Neuronal stem cell (in vitro differentiated cells): ENCODE results near the gene FAM217A.
"Not testable (repeated sequence)": the region's sequence is repeated elsewhere in the genome, so short reads cannot be mapped to it uniquely, and the experiment has no call there.

ENCODE experiments used
- DNase-seq: peaks from one replicate; pipeline ENCODE4 v3.0.0-alpha.2; 2013; ENCODE audit warnings: low spot score
- H2AFZ ChIP-seq: one replicate; pipeline ENCODE4 v1.6.1; 2013; ENCODE audit warnings: mild to moderate bottlenecking, low read length, inconsistent platforms
- H2AK5ac ChIP-seq: 2 replicates; pipeline ENCODE4 v1.6.1; 2013; ENCODE audit warnings: low read depth, mild to moderate bottlenecking, inconsistent platforms, low read length, moderate library complexity, mixed read lengths
- H2BK120ac ChIP-seq: 2 replicates; pipeline ENCODE4 v1.6.1; 2013; ENCODE audit warnings: low read depth, mild to moderate bottlenecking, inconsistent platforms, low read length, moderate library complexity, mixed read lengths
- H2BK12ac ChIP-seq: one replicate; pipeline ENCODE4 v1.6.1; 2013; ENCODE audit warnings: low read length, inconsistent platforms
- H2BK15ac ChIP-seq: 2 replicates; pipeline ENCODE4 v1.6.1; 2013; ENCODE audit warnings: mild to moderate bottlenecking, low read length, inconsistent platforms, mixed read lengths
- H2BK5ac ChIP-seq: one replicate; pipeline ENCODE4 v1.6.1; 2013; ENCODE audit warnings: inconsistent platforms, mild to moderate bottlenecking, low read length, moderate library complexity
- H3K14ac ChIP-seq: one replicate; pipeline ENCODE4 v1.6.1; 2013; ENCODE audit warnings: low read length, inconsistent platforms
- H3K18ac ChIP-seq: 2 replicates; pipeline ENCODE4 v1.6.1; 2013; ENCODE audit warnings: low read length, inconsistent platforms
- H3K23ac ChIP-seq: 2 replicates; pipeline ENCODE4 v1.6.1; 2013; ENCODE audit warnings: low read depth, mild to moderate bottlenecking, mixed read lengths, low read length, inconsistent platforms; ENCODE audit not compliant: poor library complexity
- H3K27ac ChIP-seq: replicated peaks from 3 replicates; pipeline ENCODE4 v1.5.1; 2013; ENCODE audit warnings: low read length, inconsistent platforms
- H3K27me3 ChIP-seq, 3 experiments: 2 replicates each; pipeline ENCODE4 v1.6.1; 2013; ENCODE audit warnings: low read length in 3 of 3, mild to moderate bottlenecking in 2 of 3, inconsistent platforms in 1 of 3, low read depth in 1 of 3, mixed read lengths in 1 of 3, moderate library complexity in 1 of 3; ENCODE audit not compliant: control insufficient read depth in 3 of 3, insufficient read depth in 3 of 3
- H3K36me3 ChIP-seq, 2 donors: replicated peaks in 1 of 2; 2 replicates each; pipeline ENCODE4 v1.6.1; 2013; ENCODE audit warnings: low read length in 2 of 2; ENCODE audit not compliant: control insufficient read depth in 2 of 2, insufficient read depth in 2 of 2
- H3K4ac ChIP-seq: 2 replicates; pipeline ENCODE4 v1.6.1; 2013; ENCODE audit warnings: inconsistent platforms, mild to moderate bottlenecking, low read length, moderate library complexity
- H3K4me1 ChIP-seq, 2 donors: 1 replicate in 1 of 2; 2 replicates in 1 of 2; pipeline ENCODE4 v1.6.1; 2013; ENCODE audit warnings: low read length in 2 of 2, low read depth in 1 of 2; ENCODE audit not compliant: control insufficient read depth in 2 of 2, insufficient read depth in 1 of 2
- H3K4me2 ChIP-seq: one replicate; pipeline ENCODE4 v1.6.1; 2013; ENCODE audit warnings: mild to moderate bottlenecking, low read length, inconsistent platforms; ENCODE audit not compliant: insufficient read depth, poor library complexity, severe bottlenecking
- H3K4me3 ChIP-seq, 2 donors: 2 replicates each; pipeline ENCODE4 v1.5.1; 2013; ENCODE audit warnings: low read length in 2 of 2, mild to moderate bottlenecking in 2 of 2, inconsistent platforms in 1 of 2, moderate library complexity in 1 of 2
- H3K79me1 ChIP-seq: one replicate; pipeline ENCODE4 v1.6.1; 2013; ENCODE audit warnings: low read depth, mild to moderate bottlenecking, inconsistent platforms, low read length, moderate library complexity
- H3K9ac ChIP-seq: one replicate; pipeline ENCODE4 v1.6.1; 2013; ENCODE audit warnings: mild to moderate bottlenecking, low read depth, low read length, inconsistent platforms; ENCODE audit not compliant: poor library complexity
- H3K9me3 ChIP-seq, 2 donors: replicated peaks in 1 of 2; 2 replicates each; pipeline versions ENCODE3 to v1.6.1; 2013; ENCODE audit warnings: low read length in 2 of 2, mild to moderate bottlenecking in 2 of 2, inconsistent platforms in 1 of 2, low read depth in 1 of 2, mixed read lengths in 1 of 2, moderate library complexity in 1 of 2; ENCODE audit not compliant: control insufficient read depth in 2 of 2, insufficient read depth in 1 of 2
- H4K8ac ChIP-seq: one replicate; pipeline ENCODE4 v1.6.1; 2013; ENCODE audit warnings: low read depth, mild to moderate bottlenecking, inconsistent platforms, low read length, moderate library complexity
- H4K91ac ChIP-seq: one replicate; pipeline ENCODE4 v1.6.1; 2013; ENCODE audit warnings: low read length, low read depth, mild to moderate bottlenecking, inconsistent platforms; ENCODE audit not compliant: poor library complexity
- WGBS, 2 donors: extraction: QIAGEN DNeasy Blood & Tissue Kit; methylation state at CpG; one replicate each; pipeline ENCODE4 v1.1.7; 2013; ENCODE audit warnings: missing lambda C conversion rate in 2 of 2, mixed read lengths in 1 of 2; ENCODE audit not compliant: insufficient read length in 2 of 2, insufficient replicate concordance in 1 of 2; ENCODE audit errors: extremely low coverage in 2 of 2; 5-methylcytosine and 5-hydroxymethylcytosine counted together

FAM217A gene

GRCh38 chr6:4112366-4112765 lies 33.4 kb upstream of the FAM217A start:
- H3K79me1 ChIP-seq = no peaks in the 10 kb centered on the region
- H2BK120ac ChIP-seq = no peak overlapping the region
- H3K23ac ChIP-seq = no peak overlapping the region
- no peak overlapping the region for H2AFZ ChIP-seq
- peaks cover 0 to 10% (median 0%) of the 10 kb centered on the region in 3 experiments for H3K27me3 ChIP-seq
- H4K91ac ChIP-seq = no peak overlapping the region
- DNase-seq = no peak
- H2BK12ac ChIP-seq = no peak overlapping the region
- no peak overlapping the region for H2AK5ac ChIP-seq
- H3K9ac ChIP-seq = no peak overlapping the region
- no peaks in the 10 kb centered on the region for H3K4me1 ChIP-seq
- peaks cover 2 to 28% of the 10 kb centered on the region in 2 donors for H3K36me3 ChIP-seq
- no peak overlapping the region for H3K4me3 ChIP-seq
- no peak overlapping the region for H2BK5ac ChIP-seq
- no peak overlapping the region for H3K18ac ChIP-seq
- no peak overlapping the region for H3K14ac ChIP-seq
- no peak overlapping the region for H4K8ac ChIP-seq
- no CpG with 5 or more reads among the region's 3 CpGs for WGBS, 2 donors
- H3K4me2 ChIP-seq = no peak overlapping the region
- no peak overlapping the region for H2BK15ac ChIP-seq
- no peak overlapping the region for H3K27ac ChIP-seq
- no peak overlapping the region for H3K4ac ChIP-seq
- peaks cover 0 to 12% of the 10 kb centered on the region in 2 donors for H3K9me3 ChIP-seq

- H3K4me1 ChIP-seq, H2BK15ac ChIP-seq: not testable (repeated sequence)
- WGBS, 2 donors = no CpG with 5 or more reads among the region's 4 CpGs
These were observed 30.5 kb upstream of the FAM217A start for GRCh38 chr6:4109363-4109815.

GRCh38 chr6:4108561-4109093 lies 29.7 kb upstream of the FAM217A start:
- no peak for DNase-seq
- WGBS, 2 donors = no CpG with 5 or more reads among the region's 9 CpGs
- Histone ChIP-seq H2BK120ac (no peak overlapping the region), H3K4ac (no peak overlapping the region), H3K4me1 (no peaks in the 10 kb centered on the region), H2AK5ac (no peak overlapping the region), H3K27ac (no peak overlapping the region), H3K4me3 (no peak overlapping the region), H3K79me1 (no peaks in the 10 kb centered on the region), H3K18ac (no peak overlapping the region), H2BK5ac (no peak overlapping the region), H3K14ac (no peak overlapping the region), H4K91ac (no peak overlapping the region), H4K8ac (no peak overlapping the region), H2BK15ac (no peak overlapping the region), H3K36me3 (no peaks in the 10 kb centered on the region), H3K23ac (no peak overlapping the region), H3K9ac (no peak overlapping the region), H3K27me3 (peaks cover 0 to 21% (median 0%) of the 10 kb centered on the region in 3 experiments), H3K9me3 (peaks cover 0 to 10% of the 10 kb centered on the region in 2 donors), H2AFZ (no peak overlapping the region), H2BK12ac (no peak overlapping the region), H3K4me2 (no peak overlapping the region)

More at GRCh38 chr6:4109363-4109815, 30.5 kb upstream of the FAM217A start:
- H3K4me3 ChIP-seq, H4K8ac ChIP-seq, H2AFZ ChIP-seq, H4K91ac ChIP-seq, H3K4me2 ChIP-seq, H3K23ac ChIP-seq, H3K79me1 ChIP-seq, H3K27ac ChIP-seq, H3K9ac ChIP-seq, H3K14ac ChIP-seq, H3K4ac ChIP-seq, H3K36me3 ChIP-seq, DNase-seq, H2BK12ac ChIP-seq, H2BK120ac ChIP-seq, H3K18ac ChIP-seq, H2BK5ac ChIP-seq, H2AK5ac ChIP-seq: not testable (repeated sequence)
- Histone ChIP-seq H3K9me3 (peaks cover 0 to 12% of the 10 kb centered on the region in 2 donors), H3K27me3 (peaks cover 0 to 21% (median 0%) of the 10 kb centered on the region in 3 experiments)

GRCh38 chr6:4107873-4108272 lies 28.9 kb upstream of the FAM217A start:
- Histone ChIP-seq H2BK15ac (no peak overlapping the region), H2BK12ac (no peak overlapping the region)
- DNase-seq = no peak

More at GRCh38 chr6:4107873-4108272, 28.9 kb upstream of the FAM217A start:
- no peak overlapping the region for H3K9ac ChIP-seq
- H3K4me1 ChIP-seq = no peaks in the 10 kb centered on the region
- no peak overlapping the region for H3K4ac ChIP-seq
- WGBS, 2 donors = no CpG with 5 or more reads among the region's 2 CpGs
- H4K91ac ChIP-seq = no peak overlapping the region
- H3K9me3 ChIP-seq = peaks cover under 1 to 8% of the 10 kb centered on the region in 2 donors
- no peaks in the 10 kb centered on the region for H3K36me3 ChIP-seq
- no peak overlapping the region for H3K18ac ChIP-seq
- H3K27ac ChIP-seq = no peak overlapping the region
- no peak overlapping the region for H2BK5ac ChIP-seq
- no peak overlapping the region for H2AK5ac ChIP-seq
- H3K23ac ChIP-seq = no peak overlapping the region
- H3K14ac ChIP-seq = no peak overlapping the region
- H2BK120ac ChIP-seq = no peak overlapping the region
- no peak overlapping the region for H4K8ac ChIP-seq
- peaks cover 0 to 24% (median 0%) of the 10 kb centered on the region in 3 experiments for H3K27me3 ChIP-seq
- H2AFZ ChIP-seq = no peak overlapping the region
- no peaks in the 10 kb centered on the region for H3K79me1 ChIP-seq
- no peak overlapping the region for H3K4me2 ChIP-seq
- H3K4me3 ChIP-seq = no peak overlapping the region
